HuH-7.5 (cell line): ENCODE results near the gene AP2A2.
"Not testable (repeated sequence)": the region's sequence is repeated elsewhere in the genome, so short reads cannot be mapped to it uniquely, and the experiment has no call there.

ENCODE experiments used
- DNase-seq: peaks from one replicate; pipeline ENCODE4 v3.0.0; 2011; ENCODE audit warnings: low spot score

AP2A2 gene

DNA sequence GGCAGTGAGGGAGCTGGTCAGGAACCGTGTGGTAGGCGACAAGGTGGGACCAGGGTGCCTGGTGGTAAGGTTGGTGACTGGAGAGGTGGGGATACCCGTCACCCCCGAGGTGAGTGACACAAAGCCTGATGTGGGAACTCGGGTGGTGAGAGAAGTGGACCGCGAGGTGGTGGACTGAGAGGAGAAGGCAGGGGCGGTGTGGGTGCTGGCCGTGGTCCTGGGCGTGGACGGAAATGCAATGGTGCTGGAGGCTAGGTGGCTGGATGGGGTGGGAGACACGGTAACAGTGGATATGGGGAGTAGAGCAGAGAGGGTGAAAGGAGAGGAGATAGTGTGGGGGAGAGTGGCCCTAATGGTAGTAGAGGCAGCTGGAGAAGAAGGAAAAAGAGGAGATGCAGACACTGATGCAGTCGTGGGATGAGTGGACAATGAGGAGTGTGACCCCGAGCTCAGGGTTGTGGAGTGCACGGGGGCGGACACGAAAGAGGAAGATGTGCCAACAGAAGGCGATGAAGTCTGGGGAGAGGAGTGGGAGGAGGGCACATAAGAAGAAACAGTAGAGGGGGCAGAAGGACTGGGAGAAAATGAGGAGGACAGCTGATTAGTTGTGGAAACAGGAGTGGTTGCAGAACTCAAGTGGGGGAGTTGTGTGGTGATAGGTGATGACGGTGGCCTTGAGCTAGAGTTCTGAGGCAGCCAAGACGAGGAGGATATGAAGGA is 90.3 kb downstream of the AP2A2 start:
- no peak for DNase-seq

- not testable (repeated sequence) for DNase-seq
Measured at GRCh38 chr11:1016610-1017126, 91.0 kb downstream of the AP2A2 start.

- DNase-seq, result no peak
Measured at GRCh38 chr11:1017269-1018005, 91.8 kb downstream of the AP2A2 start.

DNA sequence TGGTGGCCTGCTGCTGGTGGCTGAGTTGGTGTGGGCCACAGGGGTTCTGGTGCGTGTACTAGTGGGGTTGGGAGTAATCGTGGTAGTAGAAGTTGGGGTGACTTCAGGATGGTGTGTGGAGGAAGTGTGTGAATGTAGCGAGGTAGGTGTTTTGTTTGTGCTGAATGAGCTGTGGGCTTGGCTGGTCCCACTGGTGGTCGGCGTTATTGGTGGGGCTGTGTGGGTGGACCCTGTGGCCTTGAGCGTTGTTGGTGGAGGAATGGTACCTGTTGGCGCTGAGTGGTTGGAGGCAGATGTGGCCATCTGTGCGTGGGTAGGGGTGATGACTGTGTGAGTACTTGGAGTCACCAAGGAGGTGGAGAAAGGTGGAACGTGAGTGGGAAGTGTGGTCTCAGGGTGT is 92.4 kb downstream of the AP2A2 start:
- DNase-seq, result no peak

DNA sequence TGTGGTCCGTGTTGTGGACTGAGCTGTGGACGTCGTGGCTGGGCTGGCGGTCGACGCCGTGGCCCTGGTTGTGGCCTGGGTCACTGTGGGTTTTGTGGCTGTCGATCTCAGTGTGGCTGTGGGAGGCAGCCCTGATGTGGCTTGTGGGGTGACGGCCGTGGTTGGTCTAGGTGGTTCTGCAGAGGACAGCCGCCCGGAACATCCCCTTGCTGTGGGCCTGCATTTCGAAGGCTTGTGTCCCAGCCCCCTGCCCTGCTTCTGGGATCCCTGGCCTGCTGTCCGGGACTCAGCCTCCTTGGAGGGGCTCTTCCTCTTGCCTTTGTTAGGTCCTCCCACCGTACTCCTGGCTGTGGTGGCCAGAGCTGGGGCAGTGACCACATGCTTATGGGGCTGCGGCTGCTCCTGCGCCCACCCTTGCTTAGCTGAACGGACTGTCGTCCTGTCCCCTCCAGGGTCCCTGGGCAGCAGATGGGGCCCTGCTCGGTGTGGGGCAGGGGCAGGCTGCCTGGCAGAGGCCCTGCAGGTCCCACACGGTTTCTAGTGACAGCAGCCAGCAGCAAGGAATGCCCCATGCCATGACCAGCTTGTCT is 93.7 kb downstream of the AP2A2 start:
- DNase-seq, result no peak

- DNase-seq, result no peak
Measured at GRCh38 chr11:1020211-1020905, 94.7 kb downstream of the AP2A2 start.

DNA sequence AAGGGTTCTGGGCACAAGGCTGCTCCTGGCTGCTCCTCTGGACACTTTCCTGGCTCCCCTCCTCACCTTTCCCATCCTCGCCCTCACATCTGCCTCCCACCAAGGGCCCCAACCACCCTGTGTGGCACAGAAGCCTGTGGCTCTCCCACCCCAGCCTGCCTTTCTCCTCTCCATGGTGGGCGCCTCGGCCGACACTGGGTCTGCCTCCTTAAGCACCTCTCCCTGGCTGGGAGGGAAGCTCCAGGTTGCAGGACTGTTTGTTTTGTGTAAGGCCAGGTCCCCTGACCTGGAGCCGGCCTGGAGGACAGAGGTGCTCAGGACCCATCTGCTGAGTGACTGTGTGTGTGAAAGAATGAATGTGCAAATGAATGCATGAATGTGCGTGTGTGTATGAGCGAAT is 96.7 kb downstream of the AP2A2 start:
- no peak for DNase-seq

- DNase-seq, result no peak
Measured at GRCh38 chr11:1022908-1023810, 97.5 kb downstream of the AP2A2 start.

- DNase-seq, result no peak
Measured at GRCh38 chr11:1023811-1024596, 98.3 kb downstream of the AP2A2 start.

- no peak for DNase-seq
Measured at GRCh38 chr11:1024597-1025409, 99.1 kb downstream of the AP2A2 start.

GRCh38 chr11:1025410-1026162 is 99.9 kb downstream of the AP2A2 start:
- DNase-seq, result no peak

GRCh38 chr11:1026163-1026450 is 100.4 kb downstream of the AP2A2 start:
- DNase-seq, result no peak

DNA sequence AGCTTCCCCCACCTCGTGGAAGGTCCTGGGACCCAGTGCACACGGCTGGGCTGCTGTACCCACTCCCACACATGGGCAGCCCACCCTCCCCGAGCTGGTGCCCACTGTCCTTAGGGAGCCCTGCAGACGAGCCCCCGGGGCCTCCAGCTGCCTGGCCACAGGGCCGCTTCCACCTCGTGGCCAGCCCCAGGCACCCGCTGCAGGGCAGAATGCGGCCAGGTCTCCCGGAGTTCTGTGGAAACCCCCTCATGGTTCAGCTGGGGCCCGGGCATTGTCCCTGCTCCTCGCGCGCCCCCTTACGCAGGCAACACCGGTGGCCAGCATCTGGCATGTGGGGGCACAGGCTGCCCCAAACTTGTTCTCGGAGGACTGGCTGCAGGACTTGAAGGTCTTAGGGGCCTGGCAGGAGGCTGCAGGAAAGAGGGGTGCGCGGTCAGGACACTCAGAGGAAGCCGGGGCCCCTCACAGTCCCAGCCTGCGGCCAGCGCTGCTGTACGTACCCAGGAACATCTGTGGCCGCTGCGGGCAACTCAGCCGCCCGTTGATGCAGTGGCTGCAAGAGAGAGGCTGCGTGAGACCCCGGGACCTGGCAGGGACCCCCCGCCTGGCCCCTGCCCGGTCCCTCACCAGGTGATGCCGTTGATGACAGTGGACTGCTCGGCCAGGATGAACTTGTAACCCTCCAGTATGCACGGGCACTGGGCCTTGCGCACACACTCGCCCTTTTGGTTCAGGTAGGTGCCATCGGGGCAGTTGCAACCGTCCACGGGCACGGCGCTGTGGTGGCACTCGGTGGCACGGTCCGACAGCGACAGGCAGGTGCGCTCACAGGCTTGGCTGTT is 101.2 kb downstream of the AP2A2 start:
- no peak for DNase-seq

- DNase-seq, result no peak
Measured at GRCh38 chr11:1027483-1028290, 102.0 kb downstream of the AP2A2 start.

- DNase-seq, result no peak
Measured at GRCh38 chr11:1028291-1028540, 102.5 kb downstream of the AP2A2 start.

DNA sequence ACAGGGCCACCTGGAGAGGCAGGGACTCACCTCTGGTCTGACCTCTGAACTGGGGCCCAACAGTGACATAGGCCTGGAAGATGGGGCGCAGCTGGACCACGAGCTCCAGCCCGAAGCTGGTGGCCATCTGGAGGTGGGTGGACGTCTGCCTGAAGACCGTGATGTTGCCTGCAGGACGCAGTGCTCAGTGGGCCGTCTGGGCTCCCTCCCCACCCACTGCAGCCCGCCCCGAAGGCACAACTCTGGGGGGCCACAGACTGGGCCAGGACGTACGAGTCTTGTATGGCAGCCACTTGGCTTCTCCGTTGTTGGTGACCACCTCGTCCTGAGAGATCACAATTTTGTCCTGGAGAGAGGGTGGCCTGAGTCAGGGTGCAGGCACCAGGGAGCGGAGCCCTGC is 102.9 kb downstream of the AP2A2 start:
- DNase-seq, result no peak

- no peak for DNase-seq
Measured at GRCh38 chr11:1029051-1029450, 103.4 kb downstream of the AP2A2 start.

GRCh38 chr11:1029654-1030053 is 104.0 kb downstream of the AP2A2 start:
- no peak for DNase-seq
